Activated T-helper 1 cell treated with anti-CD3 and anti-CD28 coated beads, Interleukin-12 subunit alpha, Interleukin-12 subunit beta, Interleukin-2, Interleukin-4 antibody, amounts not matched to agents 30 ng/mL and 10 ng/mL and 1 ng/mL, durations not matched to agents 14 hours and 24 hours and 36 hours (primary cell): ENCODE data around the gene QRFPR. TPM values are rescaled to one million over a fixed set of nuclear protein-coding genes. Genes with fewer than 3 reads are reported as not detected.
"Not testable (repeated sequence)": the region's sequence is repeated elsewhere in the genome, so short reads cannot be mapped to it uniquely, and the experiment has no call there.

Experiments
- DNase-seq: peaks from one replicate; pipeline ENCODE4 v3.0.0; 2021; ENCODE audit warnings: low spot score
- H3K27ac Mint-ChIP-seq: one replicate; pipeline ENCODE4 v1.8.0; 2021; ENCODE audit warnings: mild to moderate bottlenecking, mixed read lengths
- H3K27me3 Mint-ChIP-seq: one replicate; pipeline ENCODE4 v1.8.0; 2022; ENCODE audit warnings: mild to moderate bottlenecking, moderate library complexity, mixed read lengths; ENCODE audit not compliant: insufficient read depth
- H3K36me3 Mint-ChIP-seq: one replicate; pipeline ENCODE4 v1.8.0; 2021; ENCODE audit warnings: low read depth, mixed read lengths
- H3K4me1 Mint-ChIP-seq: one replicate; pipeline ENCODE4 v1.8.0; 2021; ENCODE audit warnings: low read depth, mixed read lengths
- H3K4me3 Mint-ChIP-seq: one replicate; pipeline ENCODE4 v1.8.0; 2021; ENCODE audit warnings: mild to moderate bottlenecking, moderate library complexity, mixed read lengths
- H3K9me3 Mint-ChIP-seq: one replicate; pipeline ENCODE4 v1.8.0; 2021; ENCODE audit warnings: mixed read lengths
- intact Hi-C: fragments of 100-400 bp; cut with micrococcal nuclease; formaldehyde crosslinking; loops from one replicate; pipeline ENCODE4 v1.15.1; 2024
- total RNA-seq: library from RNA; stranded (reverse); gene quantifications from 2 replicates; pipeline ENCODE4 v1.2.3, GENCODE V29; 2022

The QRFPR gene
- not detected in 2 replicates for total RNA-seq

DNA sequence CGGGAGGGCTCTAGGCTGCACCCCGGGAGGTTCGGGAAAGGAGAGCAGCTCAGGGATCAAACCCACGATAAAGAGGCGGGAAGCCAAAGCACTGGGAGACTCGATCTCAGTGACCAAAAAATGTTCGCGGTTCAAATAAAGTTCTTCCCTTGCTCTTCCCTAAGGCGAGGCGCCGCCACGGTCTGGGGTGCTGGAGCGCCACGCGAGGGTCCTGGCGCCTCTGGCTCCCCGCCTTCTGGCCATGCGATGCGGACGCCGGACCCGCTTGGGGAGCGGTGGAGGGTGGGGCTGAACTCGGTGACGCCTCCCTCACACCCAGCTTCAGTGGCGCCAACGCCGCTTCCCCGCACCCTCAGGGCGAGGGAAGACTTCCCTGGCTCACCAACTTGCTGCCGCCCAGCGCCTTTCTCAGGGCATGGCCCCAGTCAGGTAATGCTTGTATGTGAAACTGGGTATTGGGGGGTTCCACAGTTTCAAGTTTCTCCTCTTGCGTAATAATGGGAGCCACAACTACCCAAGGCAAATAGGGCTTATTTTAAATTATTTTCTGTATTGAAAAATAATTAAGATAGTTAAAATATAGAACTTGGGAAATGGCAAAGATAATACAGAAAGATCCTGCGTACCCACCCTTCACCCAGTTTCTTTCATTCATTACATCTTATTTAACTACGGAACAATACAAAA lies at the start of gene QRFPR:
TSS of gene QRFPR (minus strand) at position 243 of the 687 bp plus-strand sequence. CDS start 371 bp downstream, outside the sequence.
- Mint-ChIP-seq H3K36me3 (no peaks in the 10 kb centered on the region), H3K4me3 (peak within 1 kb of the TSS; percentile 12), H3K27ac (no peak within 1 kb of the TSS), H3K27me3 (peaks cover 51% of the 10 kb centered on the region), H3K9me3 (no peaks in the 10 kb centered on the region), H3K4me1 (peaks cover 7% of the 10 kb centered on the region)
- intact Hi-C loops = no loop called here
- DNase-seq = no peak

DNA sequence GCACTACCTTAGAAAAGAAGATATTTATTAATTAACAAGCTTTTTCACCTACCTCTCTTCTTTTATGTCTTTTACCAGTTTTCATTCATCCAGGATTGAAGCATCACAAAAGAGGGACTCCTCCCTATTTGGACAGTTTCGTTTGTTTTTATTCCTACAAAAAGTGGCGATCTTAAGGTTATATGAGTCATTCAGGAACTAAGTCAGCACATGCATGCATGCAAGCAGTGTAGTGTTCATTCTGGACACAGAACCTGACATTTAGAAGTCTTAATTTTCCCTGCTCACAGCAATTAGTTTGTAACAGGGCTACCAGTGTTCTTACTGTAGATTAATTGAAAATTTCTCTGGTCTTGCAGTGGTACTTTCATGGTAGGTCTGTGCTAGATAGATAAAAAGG lies 47.9 kb upstream of the QRFPR start:
- Mint-ChIP-seq H3K9me3 (no peaks in the 10 kb centered on the region), H3K27me3 (no peaks in the 10 kb centered on the region), H3K27ac (no peak overlapping the region), H3K36me3 (no peaks in the 10 kb centered on the region), H3K4me3 (no peak overlapping the region), H3K4me1 (no peaks in the 10 kb centered on the region)
- DNase-seq = no peak
- intact Hi-C loops = loop anchor here (10.0 kb wide), 1 partner anchor 1274 kb away; no protein-coding TSS in a partner anchor

GRCh38 chr4:121421594-121421993 lies 40.8 kb upstream of the QRFPR start:
- no peak for DNase-seq
- Mint-ChIP-seq H3K4me3 (no peak overlapping the region), H3K36me3 (no peaks in the 10 kb centered on the region), H3K27me3 (peaks cover 4% of the 10 kb centered on the region), H3K4me1 (no peaks in the 10 kb centered on the region), H3K9me3 (no peaks in the 10 kb centered on the region), H3K27ac (no peak overlapping the region)
- intact Hi-C loops = loop anchor here (5.0 to 10.0 kb wide), 2 partner anchors 229 to 1267 kb away; no protein-coding TSS in a partner anchor

GRCh38 chr4:121411151-121411744 lies 30.4 kb upstream of the QRFPR start:
- no peaks in the 10 kb centered on the region for H3K4me1 Mint-ChIP-seq
- H3K9me3 Mint-ChIP-seq = no peaks in the 10 kb centered on the region
- H3K36me3 Mint-ChIP-seq = no peaks in the 10 kb centered on the region
- no peak overlapping the region for H3K27ac Mint-ChIP-seq
- DNase-seq = no peak
- intact Hi-C loops = no loop called here
- peaks cover 2% of the 10 kb centered on the region for H3K27me3 Mint-ChIP-seq
- H3K4me3 Mint-ChIP-seq = no peak overlapping the region

- DNase-seq, H3K4me3 Mint-ChIP-seq, H3K9me3 Mint-ChIP-seq, H3K4me1 Mint-ChIP-seq, intact Hi-C loops, H3K27ac Mint-ChIP-seq, H3K36me3 Mint-ChIP-seq, H3K27me3 Mint-ChIP-seq: not testable (repeated sequence)
Measured at GRCh38 chr4:121408567-121408966, 27.7 kb upstream of the QRFPR start.

GRCh38 chr4:121400632-121401031 lies 19.8 kb upstream of the QRFPR start:
- intact Hi-C loops = no loop called here
- Mint-ChIP-seq H3K36me3 (no peaks in the 10 kb centered on the region), H3K27ac (no peak overlapping the region), H3K9me3 (no peaks in the 10 kb centered on the region), H3K27me3 (peaks cover 3% of the 10 kb centered on the region), H3K4me1 (no peaks in the 10 kb centered on the region), H3K4me3 (no peak overlapping the region)
- DNase-seq = no peak

DNA sequence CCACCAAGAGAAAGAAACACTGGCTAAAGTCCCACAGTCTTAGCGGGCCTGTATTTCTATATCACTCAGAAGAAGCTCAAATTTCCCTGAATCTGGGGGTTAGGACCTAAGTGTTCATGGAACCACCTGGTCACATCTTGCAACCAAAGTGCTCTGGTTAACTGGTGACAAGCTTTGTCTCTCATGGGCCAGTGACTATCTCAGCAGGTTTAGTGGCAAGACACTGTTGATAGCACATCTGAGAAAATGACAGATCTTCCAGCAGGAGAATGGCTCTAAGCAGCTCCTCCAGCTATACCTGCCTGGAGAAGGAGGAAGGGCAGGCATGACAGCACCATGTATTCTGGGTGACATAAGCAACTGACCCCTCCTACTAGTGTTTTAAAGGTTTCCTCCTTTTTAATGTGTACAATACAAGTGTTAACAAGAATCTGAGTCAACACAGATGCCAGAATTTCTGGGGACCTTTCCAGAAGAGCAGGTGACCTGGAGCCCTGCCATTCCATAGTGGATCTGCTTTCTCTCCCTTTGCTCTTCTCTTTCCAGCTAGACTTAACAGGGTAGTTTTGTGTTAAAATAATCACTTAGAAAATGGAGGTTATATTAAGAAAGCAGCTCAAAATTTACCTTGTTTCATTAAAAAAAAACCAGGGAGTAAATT lies 17.3 kb upstream of the QRFPR start:
- Mint-ChIP-seq H3K9me3 (no peaks in the 10 kb centered on the region), H3K36me3 (no peaks in the 10 kb centered on the region)
- DNase-seq = no peak

DNA sequence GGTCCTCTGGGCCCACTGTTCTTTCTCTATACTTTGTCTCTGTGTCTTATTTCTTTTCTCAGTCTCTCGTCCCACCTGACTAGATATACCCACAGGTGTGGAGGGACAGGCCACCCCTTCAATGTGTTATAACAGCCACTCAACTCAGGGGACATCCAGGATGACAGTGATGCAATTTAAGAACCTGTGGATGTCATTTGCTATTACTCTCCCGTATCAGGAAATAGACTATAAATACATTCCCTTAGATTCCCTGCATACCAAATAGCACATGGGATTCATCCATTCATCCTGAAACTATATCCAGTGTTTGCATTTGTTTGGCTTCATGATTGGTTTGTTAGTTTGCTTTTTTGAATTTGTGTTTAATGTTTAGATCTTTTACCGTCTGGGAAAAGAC lies 16.6 kb upstream of the QRFPR start:
- peaks cover 3% of the 10 kb centered on the region for H3K27me3 Mint-ChIP-seq
- intact Hi-C loops = no loop called here
- H3K36me3 Mint-ChIP-seq = no peaks in the 10 kb centered on the region
- H3K4me3 Mint-ChIP-seq = no peak overlapping the region
- H3K27ac Mint-ChIP-seq = no peak overlapping the region
- DNase-seq = no peak
- H3K4me1 Mint-ChIP-seq = no peaks in the 10 kb centered on the region
- H3K9me3 Mint-ChIP-seq = no peaks in the 10 kb centered on the region

More for the DNA sequence above, 17.3 kb upstream of the QRFPR start:
- intact Hi-C loops = no loop called here
- peaks cover 3% of the 10 kb centered on the region for H3K27me3 Mint-ChIP-seq
- H3K4me3 Mint-ChIP-seq = no peak overlapping the region
- H3K4me1 Mint-ChIP-seq = no peaks in the 10 kb centered on the region
- no peak overlapping the region for H3K27ac Mint-ChIP-seq

- no peak for DNase-seq
- no peak overlapping the region for H3K27ac Mint-ChIP-seq
- intact Hi-C loops = no loop called here
- H3K27me3 Mint-ChIP-seq = peaks cover 8% of the 10 kb centered on the region
- no peaks in the 10 kb centered on the region for H3K4me1 Mint-ChIP-seq
- no peaks in the 10 kb centered on the region for H3K36me3 Mint-ChIP-seq
- H3K9me3 Mint-ChIP-seq = no peaks in the 10 kb centered on the region
- no peak overlapping the region for H3K4me3 Mint-ChIP-seq
Measured at GRCh38 chr4:121392426-121393086, 11.7 kb upstream of the QRFPR start.

DNA sequence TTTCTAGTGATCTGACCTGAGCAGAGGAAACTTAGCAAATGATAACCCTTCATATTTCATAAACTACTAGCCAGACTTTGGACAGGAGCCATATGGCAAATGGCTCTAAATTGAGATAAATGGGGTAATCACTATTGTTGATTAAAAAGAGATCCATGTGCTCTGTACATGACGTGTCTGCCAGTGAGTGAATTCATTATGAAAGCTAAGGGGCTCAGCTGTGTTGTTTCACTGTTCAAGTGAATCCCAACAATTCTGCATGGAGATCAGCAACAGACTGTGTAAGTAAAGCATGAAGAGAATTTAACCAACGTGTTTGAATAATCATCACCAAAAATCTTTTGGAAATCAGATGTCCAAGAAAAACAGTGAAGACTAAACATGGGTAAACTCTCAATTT lies 9.5 kb upstream of the QRFPR start:
- DNase-seq = no peak
- Mint-ChIP-seq H3K36me3 (no peaks in the 10 kb centered on the region), H3K27me3 (peaks cover 19% of the 10 kb centered on the region), H3K4me1 (no peaks in the 10 kb centered on the region), H3K4me3 (no peak overlapping the region), H3K27ac (no peak overlapping the region), H3K9me3 (no peaks in the 10 kb centered on the region)
- intact Hi-C loops = no loop called here

DNA sequence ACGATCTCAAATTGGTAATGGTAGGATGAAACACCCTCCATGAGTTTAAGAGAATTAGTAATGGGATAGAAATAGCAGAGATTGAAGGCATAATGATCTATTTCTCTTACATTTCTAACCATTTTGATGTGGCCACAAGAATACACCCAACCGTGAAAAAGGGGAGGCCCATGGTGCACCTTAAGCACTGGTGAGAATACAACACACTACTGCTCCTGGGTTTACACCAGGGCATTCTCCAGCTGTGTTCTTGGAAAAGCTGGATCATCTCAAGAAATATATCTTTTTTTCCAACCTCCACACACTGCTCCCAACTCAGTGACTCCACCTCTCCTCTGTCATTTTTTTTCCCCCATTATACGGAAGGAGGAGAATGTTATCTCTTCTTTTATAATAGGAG lies 1.5 kb downstream of the QRFPR start:
- H3K4me3 Mint-ChIP-seq = no peak overlapping the region
- no peak for DNase-seq
- H3K27me3 Mint-ChIP-seq = peaks cover 42% of the 10 kb centered on the region
- H3K9me3 Mint-ChIP-seq = no peaks in the 10 kb centered on the region
- no peaks in the 10 kb centered on the region for H3K36me3 Mint-ChIP-seq
- peaks cover 7% of the 10 kb centered on the region for H3K4me1 Mint-ChIP-seq
- intact Hi-C loops = no loop called here
- H3K27ac Mint-ChIP-seq = no peak overlapping the region

GRCh38 chr4:121377076-121377475 lies 3.7 kb downstream of the QRFPR start:
- no peak overlapping the region for H3K27ac Mint-ChIP-seq
- H3K4me3 Mint-ChIP-seq = no peak overlapping the region
- peaks cover 7% of the 10 kb centered on the region for H3K4me1 Mint-ChIP-seq
- intact Hi-C loops = no loop called here
- no peaks in the 10 kb centered on the region for H3K9me3 Mint-ChIP-seq
- H3K27me3 Mint-ChIP-seq = peaks cover 31% of the 10 kb centered on the region
- no peak for DNase-seq
- no peaks in the 10 kb centered on the region for H3K36me3 Mint-ChIP-seq

DNA sequence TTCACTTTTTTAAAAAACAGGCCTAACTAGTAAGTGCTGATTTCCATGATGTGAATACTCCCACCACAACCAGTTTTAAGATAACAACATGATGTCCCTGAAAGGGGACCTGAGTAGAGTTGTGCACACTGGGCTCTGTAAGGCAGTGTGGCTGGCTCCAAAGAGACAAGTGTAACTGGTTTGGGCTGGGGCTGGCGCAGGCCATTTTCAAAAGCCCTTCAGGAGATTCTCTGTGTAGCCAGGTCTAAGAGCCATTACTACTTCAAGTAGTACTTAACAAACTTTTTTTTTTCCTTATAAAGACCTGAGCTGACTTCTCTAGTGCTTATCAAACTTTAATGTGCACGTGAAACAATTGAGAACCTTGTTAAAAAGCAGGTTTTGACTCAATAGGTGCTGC lies 4.3 kb downstream of the QRFPR start:
- H3K27ac Mint-ChIP-seq = no peak overlapping the region
- intact Hi-C loops = no loop called here
- H3K36me3 Mint-ChIP-seq = no peaks in the 10 kb centered on the region
- H3K4me3 Mint-ChIP-seq = no peak overlapping the region
- peaks cover 7% of the 10 kb centered on the region for H3K4me1 Mint-ChIP-seq
- no peak for DNase-seq
- no peaks in the 10 kb centered on the region for H3K9me3 Mint-ChIP-seq
- peaks cover 30% of the 10 kb centered on the region for H3K27me3 Mint-ChIP-seq
